ENCODE measurements around the gene MVB12B. TPM values are rescaled to one million over a fixed set of nuclear protein-coding genes. Genes with fewer than 3 reads are reported as not detected.

The MVB12B gene
- total RNA-seq, 1 donor from 2014 or later: 12.8 TPM

GRCh38 chr9:126301985-126302603 is 24.5 kb upstream of the MVB12B start:
- DNase-seq (ENCODE audit: low read depth) (peak; percentile 34), FAIRE-seq (no peak)
- H2AFZ ChIP-seq (ENCODE audit: low read depth, low read length): no peak overlapping the region
- no peak overlapping the region for H3K9ac ChIP-seq (ENCODE audit: low read length)
- H3K9me3 ChIP-seq (ENCODE audit: insufficient read depth, low read depth, low read length): no peaks in the 10 kb centered on the region
- Mint-ChIP-seq H3K4me3 (ENCODE audit: unreplicated experiment) (no peak overlapping the region), H3K4me1 (ENCODE audit: low read depth, unreplicated experiment) (peaks cover 2% of the 10 kb centered on the region), H3K9me3 (ENCODE audit: unreplicated experiment) (peaks cover 2% of the 10 kb centered on the region), H3K27ac (ENCODE audit: unreplicated experiment) (no peak overlapping the region), H3K27me3 (ENCODE audit: low read depth, unreplicated experiment) (peaks cover 12% of the 10 kb centered on the region), H3K36me3 (ENCODE audit: low read depth, unreplicated experiment) (no peaks in the 10 kb centered on the region)
- no peak overlapping the region for H3K4me3 ChIP-seq (ENCODE audit: insufficient read depth, low read depth, low read length)
- TF ChIP-seq EZH2 (IDR thresholded peaks at IDR 0.05; ENCODE audit: insufficient read depth, low read length) (no peak), CTCF (IDR thresholded peaks at IDR 0.05; ENCODE audit: insufficient read depth, low read depth, low read length) (peak; percentile 76)
- no peaks in the 10 kb centered on the region for H3K79me2 ChIP-seq (ENCODE audit: insufficient read depth, low read length)
- H3K27ac ChIP-seq (ENCODE audit: low read depth, low read length): no peak overlapping the region
- no peaks in the 10 kb centered on the region for H3K36me3 ChIP-seq (ENCODE audit: insufficient read depth, low read length)
- no peaks in the 10 kb centered on the region for H4K20me1 ChIP-seq (ENCODE audit: insufficient read depth, low read length)
- H3K4me1 ChIP-seq (ENCODE audit: insufficient read depth, low read length): no peaks in the 10 kb centered on the region
- H3K27me3 ChIP-seq (ENCODE audit: insufficient read depth, low read length): peaks cover 2% of the 10 kb centered on the region
- no peak overlapping the region for H3K4me2 ChIP-seq (ENCODE audit: low read length)

- H3K4me2 ChIP-seq (ENCODE audit: low read length): no peak overlapping the region
- Mint-ChIP-seq H3K27me3 (ENCODE audit: low read depth, unreplicated experiment) (peaks cover 13% of the 10 kb centered on the region), H3K27ac (ENCODE audit: unreplicated experiment) (no peak overlapping the region), H3K4me3 (ENCODE audit: unreplicated experiment) (no peak overlapping the region), H3K9me3 (ENCODE audit: unreplicated experiment) (peaks cover 2% of the 10 kb centered on the region), H3K4me1 (ENCODE audit: low read depth, unreplicated experiment) (peaks cover 2% of the 10 kb centered on the region), H3K36me3 (ENCODE audit: low read depth, unreplicated experiment) (peaks cover 1% of the 10 kb centered on the region)
- no peaks in the 10 kb centered on the region for H3K9me3 ChIP-seq (ENCODE audit: insufficient read depth, low read depth, low read length)
- H3K9ac ChIP-seq (ENCODE audit: low read length): no peak overlapping the region
- H3K79me2 ChIP-seq (ENCODE audit: insufficient read depth, low read length): no peaks in the 10 kb centered on the region
- no peak overlapping the region for H3K4me3 ChIP-seq (ENCODE audit: insufficient read depth, low read depth, low read length)
- H4K20me1 ChIP-seq (ENCODE audit: insufficient read depth, low read length): no peaks in the 10 kb centered on the region
- no peak overlapping the region for H2AFZ ChIP-seq (ENCODE audit: low read depth, low read length)
- H3K27me3 ChIP-seq (ENCODE audit: insufficient read depth, low read length): no peaks in the 10 kb centered on the region
- H3K36me3 ChIP-seq (ENCODE audit: insufficient read depth, low read length): no peaks in the 10 kb centered on the region
- FAIRE-seq (no peak), DNase-seq (ENCODE audit: low read depth) (no peak)
- no peaks in the 10 kb centered on the region for H3K4me1 ChIP-seq (ENCODE audit: insufficient read depth, low read length)
- no peak for TF ChIP-seq EZH2 (IDR thresholded peaks at IDR 0.05; ENCODE audit: insufficient read depth, low read length)
- no peak for TF ChIP-seq CTCF (IDR thresholded peaks at IDR 0.05; ENCODE audit: insufficient read depth, low read depth, low read length)
- H3K27ac ChIP-seq (ENCODE audit: low read depth, low read length): no peak overlapping the region
Measured at GRCh38 chr9:126302730-126303129, 23.9 kb upstream of the MVB12B start.

- DNase-seq (ENCODE audit: low read depth): no peak
- peaks cover 1% of the 10 kb centered on the region for H3K36me3 Mint-ChIP-seq (ENCODE audit: low read depth, unreplicated experiment)
- Histone ChIP-seq H3K27me3 (ENCODE audit: insufficient read depth, low read length) (no peaks in the 10 kb centered on the region), H2AFZ (ENCODE audit: low read depth, low read length) (no peak overlapping the region), H3K9me3 (ENCODE audit: insufficient read depth, low read depth, low read length) (no peaks in the 10 kb centered on the region), H3K36me3 (ENCODE audit: insufficient read depth, low read length) (no peaks in the 10 kb centered on the region), H3K4me2 (ENCODE audit: low read length) (no peak overlapping the region), H4K20me1 (ENCODE audit: insufficient read depth, low read length) (no peaks in the 10 kb centered on the region), H3K4me1 (ENCODE audit: insufficient read depth, low read length) (no peaks in the 10 kb centered on the region), H3K27ac (ENCODE audit: low read depth, low read length) (no peak overlapping the region), H3K79me2 (ENCODE audit: insufficient read depth, low read length) (no peaks in the 10 kb centered on the region), H3K4me3 (ENCODE audit: insufficient read depth, low read depth, low read length) (no peak overlapping the region), H3K9ac (ENCODE audit: low read length) (no peak overlapping the region)
- FAIRE-seq: no peak
- peaks cover 11% of the 10 kb centered on the region for H3K27me3 Mint-ChIP-seq (ENCODE audit: low read depth, unreplicated experiment)
- peaks cover 2% of the 10 kb centered on the region for H3K9me3 Mint-ChIP-seq (ENCODE audit: unreplicated experiment)
- H3K4me1 Mint-ChIP-seq (ENCODE audit: low read depth, unreplicated experiment): peaks cover 2% of the 10 kb centered on the region
- no peak overlapping the region for H3K27ac Mint-ChIP-seq (ENCODE audit: unreplicated experiment)
- TF ChIP-seq EZH2 (IDR thresholded peaks at IDR 0.05; ENCODE audit: insufficient read depth, low read length) (no peak), CTCF (IDR thresholded peaks at IDR 0.05; ENCODE audit: insufficient read depth, low read depth, low read length) (no peak)
- H3K4me3 Mint-ChIP-seq (ENCODE audit: unreplicated experiment): no peak overlapping the region
Measured at GRCh38 chr9:126303488-126303887, 23.1 kb upstream of the MVB12B start.

Data from astrocyte (in vitro differentiated cells and primary cell).